GM21367 (cell line): ENCODE data around the gene ATP5PD.
"Not testable (repeated sequence)": the region's sequence is repeated elsewhere in the genome, so short reads cannot be mapped to it uniquely, and the experiment has no call there.

Source experiments
- ATAC-seq: cut with Tn5 transposase; IDR thresholded peaks from one replicate; pipeline ENCODE4 v1.9.1; 2021; ENCODE audit not compliant: unreplicated experiment

Gene ATP5PD

GRCh38 chr17:75077496-75078283 lies 30.9 kb upstream of the ATP5PD start:
- ATAC-seq = no peak

- no peak for ATAC-seq
These were observed 30.3 kb upstream of the ATP5PD start for GRCh38 chr17:75077072-75077495.

GRCh38 chr17:75075597-75076336 lies 29.0 kb upstream of the ATP5PD start:
- ATAC-seq = no peak

GRCh38 chr17:75074532-75074931 lies 27.8 kb upstream of the ATP5PD start:
- no peak for ATAC-seq

GRCh38 chr17:75073618-75074047 lies 26.9 kb upstream of the ATP5PD start:
- no peak for ATAC-seq

- not testable (repeated sequence) for ATAC-seq
These were observed 26.1 kb upstream of the ATP5PD start for GRCh38 chr17:75072909-75073308.

- not testable (repeated sequence) for ATAC-seq
These were observed 24.9 kb upstream of the ATP5PD start for GRCh38 chr17:75071478-75072271.

- no peak for ATAC-seq
These were observed 23.0 kb upstream of the ATP5PD start for GRCh38 chr17:75069783-75070182.

GRCh38 chr17:75068750-75069149 lies 22.0 kb upstream of the ATP5PD start:
- no peak for ATAC-seq

GRCh38 chr17:75067856-75068255 lies 21.1 kb upstream of the ATP5PD start:
- no peak for ATAC-seq

GRCh38 chr17:75065562-75066151 lies 18.9 kb upstream of the ATP5PD start:
- no peak for ATAC-seq

- no peak for ATAC-seq
These were observed 18.2 kb upstream of the ATP5PD start for GRCh38 chr17:75064867-75065561.

GRCh38 chr17:75064460-75064859 lies 17.7 kb upstream of the ATP5PD start:
- ATAC-seq = no peak

GRCh38 chr17:75064040-75064439 lies 17.3 kb upstream of the ATP5PD start:
- ATAC-seq = no peak

- no peak for ATAC-seq
These were observed 16.9 kb upstream of the ATP5PD start for GRCh38 chr17:75063626-75064025.

- no peak for ATAC-seq
These were observed 16.4 kb upstream of the ATP5PD start for GRCh38 chr17:75063201-75063600.

- ATAC-seq = no peak
These were observed 14.8 kb upstream of the ATP5PD start for GRCh38 chr17:75061618-75062017.

GRCh38 chr17:75061055-75061438 lies 14.3 kb upstream of the ATP5PD start:
- no peak for ATAC-seq

- no peak for ATAC-seq
These were observed 13.8 kb upstream of the ATP5PD start for GRCh38 chr17:75060434-75061054.
